SK-N-SH (cell line): ENCODE data around the gene MYEOV. TPM values are rescaled to one million over a fixed set of nuclear protein-coding genes. Genes with fewer than 3 reads are reported as not detected.

Source experiments
- CTCF ChIA-PET: fragments of 300-600, 350-600 bp; formaldehyde crosslinking; extraction: SDS; loops from one replicate; lab custom pipeline; 2021; lab: Yijun Ruan, JAX
- POLR2A ChIA-PET: fragments of 350-600 bp; sonication (Branson Sonifier 250); formaldehyde crosslinking; extraction: SDS; loops from one replicate; lab custom pipeline; 2020; ENCODE audit warnings: antibody characterized with exemption, inconsistent platforms; lab: Yijun Ruan, JAX
- DNase-seq: peaks from one replicate; pipeline ENCODE4 v3.0.0; 2012
- H2AFZ ChIP-seq: fragments of 200-600 bp; sonication (generic); 2 replicates; pipeline ENCODE4 v1.8.1; 2016; ENCODE audit warnings: antibody characterized with exemption, mild to moderate bottlenecking, low read depth
- H3F3A ChIP-seq: fragments of 200-600 bp; sonication (generic); replicated peaks from 2 replicates; pipeline ENCODE3; 2016; ENCODE audit warnings: antibody characterized with exemption, mild to moderate bottlenecking; ENCODE audit not compliant: insufficient read depth
- H3K27ac ChIP-seq, 2 experiments: fragments of 200-500 bp in 1 of 2; fragments of 200-600 bp in 1 of 2; sonication (Bioruptor generic) in 1 of 2; sonication (generic), shearing (Covaris generic) in 1 of 2; 2 replicates each; pipeline versions ENCODE4 v1.5.1 to v1.6.1; 2014 to 2016; ENCODE audit warnings: low read depth in 2 of 2, inconsistent platforms in 1 of 2, low read length in 1 of 2, mild to moderate bottlenecking in 1 of 2, mixed read lengths in 1 of 2
- H3K27me3 ChIP-seq: fragments of 200-600 bp; sonication (generic), shearing (Covaris generic); 2 replicates; pipeline ENCODE4 v1.6.1; 2016; ENCODE audit warnings: mixed run types; ENCODE audit not compliant: insufficient read depth
- H3K36me3 ChIP-seq, 2 experiments: fragments of 200-500 bp in 1 of 2; fragments of 200-600 bp in 1 of 2; sonication (Bioruptor generic) in 1 of 2; sonication (generic) in 1 of 2; replicated peaks in 1 of 2; 2 replicates each; pipeline versions ENCODE3 to v1.5.1; 2014 to 2016; ENCODE audit warnings: low read length in 1 of 2, mild to moderate bottlenecking in 1 of 2; ENCODE audit not compliant: insufficient read depth in 2 of 2, control insufficient read depth in 1 of 2
- H3K4me1 ChIP-seq, 2 experiments: fragments of 200-500 bp in 1 of 2; fragments of 200-600 bp in 1 of 2; sonication (Bioruptor generic) in 1 of 2; sonication (generic), shearing (Covaris generic) in 1 of 2; 2 replicates each; pipeline versions ENCODE4 v1.5.1 to v1.6.1; 2014 to 2016; ENCODE audit warnings: low read depth in 1 of 2, low read length in 1 of 2, mixed run types in 1 of 2; ENCODE audit not compliant: insufficient read depth in 2 of 2, control insufficient read depth in 1 of 2
- H3K4me2 ChIP-seq: fragments of 200-600 bp; sonication (generic), shearing (Covaris generic); 2 replicates; pipeline ENCODE4 v1.6.1; 2017; ENCODE audit warnings: mixed run types
- H3K4me3 ChIP-seq, 2 experiments: fragments of 200-500 bp in 1 of 2; fragments of 200-600 bp in 1 of 2; sonication (Bioruptor generic) in 1 of 2; sonication (generic), shearing (Covaris generic) in 1 of 2; 2 replicates each; pipeline versions ENCODE4 v1.5.1 to v1.8.1; 2014 to 2016; ENCODE audit warnings: low read depth in 2 of 2, inconsistent platforms in 1 of 2, low read length in 1 of 2, mild to moderate bottlenecking in 1 of 2, mixed read lengths in 1 of 2, moderate library complexity in 1 of 2
- H3K79me2 ChIP-seq: fragments of 200-600 bp; sonication (generic); 2 replicates; pipeline ENCODE4 v1.8.1; 2017; ENCODE audit warnings: mild to moderate bottlenecking; ENCODE audit not compliant: insufficient read depth
- H3K9ac ChIP-seq: fragments of 200-600 bp; sonication (generic); 2 replicates; pipeline ENCODE4 v1.6.1; 2017; ENCODE audit warnings: mixed run types
- H3K9me2 ChIP-seq: fragments of 200-600 bp; sonication (generic); 2 replicates; pipeline ENCODE4 v1.6.1; 2017; ENCODE audit warnings: mixed run types
- H3K9me3 ChIP-seq: fragments of 200-600 bp; sonication (generic); 2 replicates; pipeline ENCODE4 v1.6.1; 2017; ENCODE audit warnings: mixed run types, mild to moderate bottlenecking, moderate library complexity
- H4K20me1 ChIP-seq: fragments of 200-600 bp; sonication (generic); 2 replicates; pipeline ENCODE4 v1.6.1; 2017; ENCODE audit warnings: mild to moderate bottlenecking, mixed run types; ENCODE audit not compliant: insufficient read depth
- ELF1 ChIP-seq: IDR thresholded peaks from 2 replicates; pipeline ENCODE4 v1.4.0; 2012
- EP300 ChIP-seq, 2 experiments: IDR thresholded peaks; 2 replicates each; pipeline versions ENCODE4 v1.4.0 to v1.6.1; 2012; ENCODE audit warnings: borderline replicate concordance in 1 of 2, low read depth in 1 of 2, low read length in 1 of 2
- FOXJ3 ChIP-seq: sonication (generic); formaldehyde crosslinking; IDR thresholded peaks from 2 replicates; pipeline ENCODE4 v1.5.1; 2020; ENCODE audit warnings: mild to moderate bottlenecking, missing genetic modification reagents
- FOXM1 ChIP-seq: IDR thresholded peaks from 2 replicates; pipeline ENCODE4 v1.4.0; 2012; ENCODE audit warnings: low read depth, mild to moderate bottlenecking
- GABPA ChIP-seq: IDR thresholded peaks from 2 replicates; pipeline ENCODE4 v1.4.0; 2012; ENCODE audit warnings: low read depth, mild to moderate bottlenecking
- GATA2 ChIP-seq: sonication (generic); formaldehyde crosslinking; IDR thresholded peaks from 2 replicates; pipeline ENCODE4 v1.5.0; 2020; ENCODE audit warnings: mild to moderate bottlenecking, missing genetic modification reagents
- JUND ChIP-seq: IDR thresholded peaks from 2 replicates; pipeline ENCODE4 v1.4.0; 2012
- MEF2A ChIP-seq: IDR thresholded peaks from 2 replicates; pipeline ENCODE4 v1.4.0; 2012; ENCODE audit warnings: low read depth, borderline replicate concordance
- SIN3A ChIP-seq: IDR thresholded peaks from 2 replicates; pipeline ENCODE4 v1.6.1; 2012; ENCODE audit warnings: low read depth, mild to moderate bottlenecking, low read length, moderate library complexity, borderline replicate concordance
- SMC3 ChIP-seq: IDR thresholded peaks from 2 replicates; pipeline ENCODE4 v1.6.1; 2012; ENCODE audit warnings: low read depth, low read length, improper control_type of control experiment
- TCF12 ChIP-seq: IDR thresholded peaks from 2 replicates; pipeline ENCODE4 v1.4.0; 2012
- TEAD4 ChIP-seq: IDR thresholded peaks from 2 replicates; pipeline ENCODE4 v1.4.0; 2012; ENCODE audit warnings: mild to moderate bottlenecking, borderline replicate concordance; ENCODE audit not compliant: insufficient read depth
- WGBS: methylation state at CpG from one replicate; pipeline ENCODE4 v1.1.6; 2017; ENCODE audit warnings: low lambda C conversion rate; 5-methylcytosine and 5-hydroxymethylcytosine counted together
- polyA plus RNA-seq, 3 experiments: library from polyadenylated mRNA; depleted of rRNA; stranded (reverse); fragments of >200 nt; gene quantifications; 2 replicates each; pipeline ENCODE4 v1.2.3, GENCODE V29; 2012
- TF ChIP-seq, protein P1 (sequence below): fragments of 150-350 bp; IDR thresholded peaks from 2 replicates; pipeline ENCODE4 v1.6.1; 2016; ENCODE audit warnings: mild to moderate bottlenecking, low read depth, low read length
- TF ChIP-seq, protein P2 (sequence below): IDR thresholded peaks from 2 replicates; pipeline ENCODE4 v1.4.0; 2012; ENCODE audit warnings: low read depth, borderline replicate concordance

The MYEOV gene
- polyA plus RNA-seq, 1 of the 3 experiments (the other 2 are of a cell fraction), result 3.0 TPM

DNA sequence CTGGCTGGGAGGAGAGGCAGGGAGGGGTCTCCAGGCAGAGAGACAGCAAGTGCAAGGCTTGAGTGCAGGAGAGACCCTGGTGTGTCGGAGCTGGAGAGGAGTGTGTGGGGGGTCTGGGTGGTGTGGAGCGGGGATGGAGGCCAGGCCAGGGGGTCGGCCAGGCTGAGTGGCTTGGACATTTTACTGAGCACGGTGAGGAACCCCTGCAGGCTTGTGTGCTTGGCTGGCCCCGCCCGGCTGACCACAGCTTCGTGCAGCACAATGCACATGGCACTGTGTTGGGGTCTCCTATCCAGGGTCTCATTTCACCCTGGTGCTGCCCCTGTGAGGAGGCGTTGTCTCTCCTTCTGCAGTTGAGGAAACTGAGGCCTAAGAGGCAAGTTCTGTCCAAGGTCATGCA is 5.6 kb downstream of the MYEOV start:
- DNase-seq, result no peak
- Histone ChIP-seq H3K9me2 (no peaks in the 10 kb centered on the region), H3K79me2 (peaks cover 34% of the 10 kb centered on the region; the same call in 1 of the 2 replicates), H4K20me1 (no peaks in the 10 kb centered on the region), H3F3A (peaks cover 49% of the 10 kb centered on the region), H3K27me3 (no peaks in the 10 kb centered on the region), H3K9me3 (no peaks in the 10 kb centered on the region), H3K36me3 (no peaks in the 10 kb centered on the region), H3K9ac (peak overlapping the region; percentile 63; the same call in 1 of the 2 replicates), H3K4me1 (peaks cover 21 to 65% of the 10 kb centered on the region in 2 experiments; a peak in 3 of 4 replicates), H3K4me3 (no peak overlapping the region), H3K4me2 (peak overlapping the region; percentile 62), H2AFZ (no peak overlapping the region), H3K27ac (peak overlapping the region in 1 of 2 experiments; percentile 95; a peak in 2 of 4 replicates)
- POLR2A ChIA-PET, result no interaction called here
- no peak for TF ChIP-seq FOXJ3 (CRISPR knock-in tag)
- no peak for TF ChIP-seq SMC3
- TF ChIP-seq, protein P1, sequence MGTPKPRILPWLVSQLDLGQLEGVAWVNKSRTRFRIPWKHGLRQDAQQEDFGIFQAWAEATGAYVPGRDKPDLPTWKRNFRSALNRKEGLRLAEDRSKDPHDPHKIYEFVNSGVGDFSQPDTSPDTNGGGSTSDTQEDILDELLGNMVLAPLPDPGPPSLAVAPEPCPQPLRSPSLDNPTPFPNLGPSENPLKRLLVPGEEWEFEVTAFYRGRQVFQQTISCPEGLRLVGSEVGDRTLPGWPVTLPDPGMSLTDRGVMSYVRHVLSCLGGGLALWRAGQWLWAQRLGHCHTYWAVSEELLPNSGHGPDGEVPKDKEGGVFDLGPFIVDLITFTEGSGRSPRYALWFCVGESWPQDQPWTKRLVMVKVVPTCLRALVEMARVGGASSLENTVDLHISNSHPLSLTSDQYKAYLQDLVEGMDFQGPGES, result no peak
- TF ChIP-seq MEF2A, result no peak
- TF ChIP-seq GABPA, result no peak
- TF ChIP-seq, protein P2, sequence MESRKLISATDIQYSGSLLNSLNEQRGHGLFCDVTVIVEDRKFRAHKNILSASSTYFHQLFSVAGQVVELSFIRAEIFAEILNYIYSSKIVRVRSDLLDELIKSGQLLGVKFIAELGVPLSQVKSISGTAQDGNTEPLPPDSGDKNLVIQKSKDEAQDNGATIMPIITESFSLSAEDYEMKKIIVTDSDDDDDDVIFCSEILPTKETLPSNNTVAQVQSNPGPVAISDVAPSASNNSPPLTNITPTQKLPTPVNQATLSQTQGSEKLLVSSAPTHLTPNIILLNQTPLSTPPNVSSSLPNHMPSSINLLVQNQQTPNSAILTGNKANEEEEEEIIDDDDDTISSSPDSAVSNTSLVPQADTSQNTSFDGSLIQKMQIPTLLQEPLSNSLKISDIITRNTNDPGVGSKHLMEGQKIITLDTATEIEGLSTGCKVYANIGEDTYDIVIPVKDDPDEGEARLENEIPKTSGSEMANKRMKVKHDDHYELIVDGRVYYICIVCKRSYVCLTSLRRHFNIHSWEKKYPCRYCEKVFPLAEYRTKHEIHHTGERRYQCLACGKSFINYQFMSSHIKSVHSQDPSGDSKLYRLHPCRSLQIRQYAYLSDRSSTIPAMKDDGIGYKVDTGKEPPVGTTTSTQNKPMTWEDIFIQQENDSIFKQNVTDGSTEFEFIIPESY, result no peak
- no peak for TF ChIP-seq EP300 (IDR thresholded peaks at IDR 0.05; ENCODE audit: borderline replicate concordance in 1 of 2, low read depth in 1 of 2, low read length in 1 of 2)
- no peak for TF ChIP-seq TEAD4
- TF ChIP-seq JUND, result no peak
- TF ChIP-seq SIN3A, result no peak
- TF ChIP-seq TCF12, result no peak
- TF ChIP-seq GATA2 (CRISPR knock-in tag), result no peak
- no peak for TF ChIP-seq FOXM1
- TF ChIP-seq ELF1, result no peak
- CTCF ChIA-PET, result no interaction called here
- WGBS, result 96% methylated on average over 4 of the region's 8 CpGs
